Breast epithelium (tissue), 4 donors: ENCODE measurements around the gene CDH5. TPM values are rescaled to one million over a fixed set of nuclear protein-coding genes. Genes with fewer than 3 reads are reported as not detected.

Source experiments
- DNase-seq, 2 donors: peaks; one replicate each; pipeline ENCODE4 v3.0.0-alpha.2; 2019; ENCODE audit warnings: low spot score in 2 of 2
- H3K27ac ChIP-seq, 2 donors: fragments of 200-600 bp; sonication (generic) in 1 of 2; one replicate each; pipeline ENCODE4 v1.5.1; 2016 to 2019; ENCODE audit warnings: mild to moderate bottlenecking in 1 of 2
- H3K27me3 ChIP-seq, 2 donors: fragments of 200-600 bp; sonication (generic) in 1 of 2; one replicate each; pipeline versions ENCODE4 v1.5.1 to v1.6.0; 2017 to 2019; ENCODE audit warnings: control low read depth in 1 of 2, mild to moderate bottlenecking in 1 of 2
- H3K36me3 ChIP-seq: fragments of 200-600 bp; one replicate; pipeline ENCODE4 v1.5.1; 2019
- H3K4me1 ChIP-seq, 2 donors: fragments of 200-600 bp; sonication (generic); one replicate each; pipeline ENCODE4 v1.5.1; 2016 to 2019; ENCODE audit warnings: control low read depth in 1 of 2
- H3K4me3 ChIP-seq, 3 donors: fragments of 200-600 bp; sonication (generic); 1 replicate in 2 of 3; 2 replicates in 1 of 3; pipeline ENCODE4 v1.5.1; 2016 to 2019; ENCODE audit warnings: mild to moderate bottlenecking in 3 of 3, moderate library complexity in 2 of 3
- H3K9me3 ChIP-seq, 2 donors: fragments of 200-600 bp; sonication (generic) in 1 of 2; one replicate each; pipeline ENCODE4 v1.5.1; 2016 to 2019; ENCODE audit warnings: control low read depth in 1 of 2
- CTCF ChIP-seq, 3 donors: fragments of 450-650 bp; IDR thresholded peaks; one replicate each; pipeline ENCODE4 v1.5.1; 2016 to 2017; ENCODE audit warnings: antibody characterized with exemption in 3 of 3, mild to moderate bottlenecking in 3 of 3, moderate library complexity in 3 of 3
- POLR2A ChIP-seq: fragments of 450-650 bp; IDR thresholded peaks from one replicate; pipeline ENCODE4 v1.6.1; 2016; ENCODE audit warnings: antibody characterized with exemption, mild to moderate bottlenecking, moderate library complexity
- POLR2AphosphoS5 ChIP-seq, 3 donors: sonication (generic); formaldehyde crosslinking; IDR thresholded peaks; one replicate each; pipeline ENCODE4 v1.6.1; 2017; ENCODE audit warnings: antibody characterized with exemption in 3 of 3
- intact Hi-C: fragments of 100-400 bp; cut with DNase I; formaldehyde crosslinking; loops from one replicate; pipeline ENCODE4 v1.15.1; 2023; ENCODE audit warnings: low total_unique reads
- total RNA-seq, 3 donors: library from RNA; depleted of rRNA; stranded (reverse); fragments of >200 nt; gene quantifications; one replicate each; pipeline ENCODE4 v1.1.0, GENCODE V29; 2016

CDH5 gene
- total RNA-seq, 3 donors from 2014 or later, result 19.2 to 52.8 (median 45.1) TPM

- intact Hi-C loops, result no loop called here
- H3K27ac ChIP-seq, result no peak overlapping the region
- no peak for DNase-seq
- no peaks in the 10 kb centered on the region for H3K27me3 ChIP-seq
- H3K9me3 ChIP-seq, result no peaks in the 10 kb centered on the region
- H3K4me3 ChIP-seq, result no peak overlapping the region
- TF ChIP-seq POLR2A (no peak), POLR2AphosphoS5 (IDR thresholded peaks at IDR 0.05) (no peak), CTCF (IDR thresholded peaks at IDR 0.05) (no peak)
- H3K4me1 ChIP-seq, result no peaks in the 10 kb centered on the region
- no peaks in the 10 kb centered on the region for H3K36me3 ChIP-seq
Observed at GRCh38 chr16:66355526-66355925, 11.0 kb upstream of the CDH5 start.

GRCh38 chr16:66357523-66357928 is 9.0 kb upstream of the CDH5 start:
- TF ChIP-seq POLR2AphosphoS5 (IDR thresholded peaks at IDR 0.05), result no peak
- TF ChIP-seq POLR2A, result no peak
- peak in 2 of 3 donors; percentile 74 to 79 for TF ChIP-seq CTCF (IDR thresholded peaks at IDR 0.05)
- peak in 1 of 2 donors; percentile 56 for DNase-seq
- Histone ChIP-seq H3K4me1 (no peaks in the 10 kb centered on the region), H3K36me3 (no peaks in the 10 kb centered on the region), H3K27ac (no peak overlapping the region), H3K4me3 (no peak overlapping the region), H3K9me3 (no peaks in the 10 kb centered on the region), H3K27me3 (no peaks in the 10 kb centered on the region)
- intact Hi-C loops, result no loop called here

GRCh38 chr16:66358231-66358630 is 8.3 kb upstream of the CDH5 start:
- TF ChIP-seq POLR2A (no peak), CTCF (IDR thresholded peaks at IDR 0.05) (no peak), POLR2AphosphoS5 (IDR thresholded peaks at IDR 0.05) (no peak)
- DNase-seq, result no peak
- H3K9me3 ChIP-seq, result no peaks in the 10 kb centered on the region
- intact Hi-C loops, result no loop called here
- H3K36me3 ChIP-seq, result no peaks in the 10 kb centered on the region
- H3K4me3 ChIP-seq, result no peak overlapping the region
- no peak overlapping the region for H3K27ac ChIP-seq
- no peaks in the 10 kb centered on the region for H3K27me3 ChIP-seq
- H3K4me1 ChIP-seq, result no peaks in the 10 kb centered on the region

- Histone ChIP-seq H3K4me3 (no peak overlapping the region), H3K9me3 (no peaks in the 10 kb centered on the region), H3K36me3 (no peaks in the 10 kb centered on the region), H3K4me1 (no peaks in the 10 kb centered on the region), H3K27me3 (no peaks in the 10 kb centered on the region), H3K27ac (peak overlapping the region; percentile 40 to 74)
- DNase-seq, result no peak
- no peak for TF ChIP-seq CTCF (IDR thresholded peaks at IDR 0.05)
- TF ChIP-seq POLR2A, result no peak
- TF ChIP-seq POLR2AphosphoS5 (IDR thresholded peaks at IDR 0.05), result no peak
- intact Hi-C loops, result no loop called here
Observed at GRCh38 chr16:66359012-66359411, 7.5 kb upstream of the CDH5 start.

- DNase-seq, result no peak
- TF ChIP-seq CTCF (IDR thresholded peaks at IDR 0.05) (no peak), POLR2AphosphoS5 (IDR thresholded peaks at IDR 0.05) (peak in 1 of 3 donors; percentile 20)
- no peaks in the 10 kb centered on the region for H3K36me3 ChIP-seq
- no peaks in the 10 kb centered on the region for H3K27me3 ChIP-seq
- H3K4me1 ChIP-seq, result peaks cover 0 to 5% of the 10 kb centered on the region in 2 donors
- intact Hi-C loops, result loop anchor here (10.0 kb wide), 1 partner anchor 375 kb away; no protein-coding TSS in a partner anchor
- peak overlapping the region; percentile 40 to 74 for H3K27ac ChIP-seq
- no peak overlapping the region for H3K4me3 ChIP-seq
- no peaks in the 10 kb centered on the region for H3K9me3 ChIP-seq
Observed at GRCh38 chr16:66359811-66360608, 6.5 kb upstream of the CDH5 start.
